Measurements from ENCODE around the gene UBR1. TPM values are rescaled to one million over a fixed set of nuclear protein-coding genes. Genes with fewer than 3 reads are reported as not detected.

The UBR1 gene
- total RNA-seq, 1 experiment from 2014 or later: 22.6 TPM

DNA sequence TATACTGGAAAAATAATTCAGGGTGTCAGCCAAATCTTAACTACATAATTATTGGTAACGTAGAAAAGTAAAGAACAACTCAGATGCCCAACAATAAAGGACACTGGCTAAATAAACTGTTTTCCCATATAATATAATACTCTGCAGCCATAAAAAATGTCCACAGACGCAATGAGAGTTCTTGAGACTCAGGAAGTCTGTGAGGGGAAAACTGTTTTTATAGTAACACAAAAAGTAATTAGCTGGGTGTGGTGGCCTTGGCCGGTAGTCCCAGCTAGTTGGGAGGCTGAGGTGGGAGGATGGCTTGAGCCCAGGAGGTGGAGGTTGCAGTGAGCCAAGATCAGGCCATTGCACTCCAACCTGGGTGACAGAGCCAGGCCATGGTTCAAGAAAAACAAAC, 5.5 kb upstream of the UBR1 start:
- TF ChIP-seq, protein P1, sequence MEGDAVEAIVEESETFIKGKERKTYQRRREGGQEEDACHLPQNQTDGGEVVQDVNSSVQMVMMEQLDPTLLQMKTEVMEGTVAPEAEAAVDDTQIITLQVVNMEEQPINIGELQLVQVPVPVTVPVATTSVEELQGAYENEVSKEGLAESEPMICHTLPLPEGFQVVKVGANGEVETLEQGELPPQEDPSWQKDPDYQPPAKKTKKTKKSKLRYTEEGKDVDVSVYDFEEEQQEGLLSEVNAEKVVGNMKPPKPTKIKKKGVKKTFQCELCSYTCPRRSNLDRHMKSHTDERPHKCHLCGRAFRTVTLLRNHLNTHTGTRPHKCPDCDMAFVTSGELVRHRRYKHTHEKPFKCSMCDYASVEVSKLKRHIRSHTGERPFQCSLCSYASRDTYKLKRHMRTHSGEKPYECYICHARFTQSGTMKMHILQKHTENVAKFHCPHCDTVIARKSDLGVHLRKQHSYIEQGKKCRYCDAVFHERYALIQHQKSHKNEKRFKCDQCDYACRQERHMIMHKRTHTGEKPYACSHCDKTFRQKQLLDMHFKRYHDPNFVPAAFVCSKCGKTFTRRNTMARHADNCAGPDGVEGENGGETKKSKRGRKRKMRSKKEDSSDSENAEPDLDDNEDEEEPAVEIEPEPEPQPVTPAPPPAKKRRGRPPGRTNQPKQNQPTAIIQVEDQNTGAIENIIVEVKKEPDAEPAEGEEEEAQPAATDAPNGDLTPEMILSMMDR (conservative IDR thresholded peaks at IDR 0.05; ENCODE audit: low read depth, low read length): no peak
- no peak for TF ChIP-seq EZH2phosphoT487 (IDR thresholded peaks at IDR 0.05; ENCODE audit: borderline replicate concordance, low read length)
- no peak for TF ChIP-seq EZH2 (IDR thresholded peaks at IDR 0.05; ENCODE audit: low read length, unreplicated experiment)
- Histone ChIP-seq H3K27me3 (ENCODE audit: low read length) (no peaks in the 10 kb centered on the region), H3K27ac (ENCODE audit: low read length) (no peak overlapping the region), H3K79me2 (ENCODE audit: low read length) (no peaks in the 10 kb centered on the region), H3F3A (ENCODE audit: low read length, unreplicated experiment) (no peaks in the 10 kb centered on the region), H3K4me1 (ENCODE audit: insufficient read depth, low read length) (no peaks in the 10 kb centered on the region), H2AFZ (ENCODE audit: low read length) (no peak overlapping the region), H3K9ac (ENCODE audit: low read length) (no peak overlapping the region), H3K4me2 (ENCODE audit: low read length) (no peak overlapping the region), H3K9me3 (ENCODE audit: low read length) (no peaks in the 10 kb centered on the region), H3K9me2 (replicated peaks; ENCODE audit: low read length) (no peaks in the 10 kb centered on the region), H3K4me3 (ENCODE audit: low read length) (no peak overlapping the region), H4K20me1 (ENCODE audit: low read length) (no peaks in the 10 kb centered on the region), H3K36me3 (ENCODE audit: low read depth, low read length) (no peaks in the 10 kb centered on the region)
- intact Hi-C loops (cut with micrococcal nuclease): no loop called here
- ATAC-seq (no peak), DNase-seq (no peak)
- BruUV-seq (replicated peaks): no TSS peak
- POLR2A ChIA-PET (ENCODE audit: unreplicated experiment): no interaction called here
- CTCF ChIA-PET: interaction anchor here (0.7 kb wide), 1 partner anchor 708 kb away, joined by 3 read pairs; no protein-coding TSS in a partner anchor

DNA sequence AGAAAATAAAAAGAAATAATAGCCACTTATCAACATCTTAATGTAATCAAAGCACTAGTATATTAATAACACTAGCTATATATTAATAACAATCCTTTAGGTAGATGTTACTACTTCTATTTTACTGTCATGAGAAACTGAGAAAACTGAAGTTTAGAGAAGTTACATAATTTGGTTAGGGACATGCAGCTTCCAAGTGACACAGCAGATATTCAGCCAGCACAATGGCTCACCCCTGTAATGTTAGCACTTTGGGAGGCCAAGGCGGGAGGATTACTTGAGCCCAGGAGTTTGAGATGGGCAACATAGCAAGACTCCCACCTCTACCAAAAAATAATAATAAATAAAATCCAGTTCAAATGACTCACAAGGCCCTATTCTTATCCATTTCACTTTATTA, 1.9 kb upstream of the UBR1 start:
- ATAC-seq (no peak), DNase-seq (no peak)
- H3F3A ChIP-seq (ENCODE audit: low read length, unreplicated experiment): no peaks in the 10 kb centered on the region

DNA sequence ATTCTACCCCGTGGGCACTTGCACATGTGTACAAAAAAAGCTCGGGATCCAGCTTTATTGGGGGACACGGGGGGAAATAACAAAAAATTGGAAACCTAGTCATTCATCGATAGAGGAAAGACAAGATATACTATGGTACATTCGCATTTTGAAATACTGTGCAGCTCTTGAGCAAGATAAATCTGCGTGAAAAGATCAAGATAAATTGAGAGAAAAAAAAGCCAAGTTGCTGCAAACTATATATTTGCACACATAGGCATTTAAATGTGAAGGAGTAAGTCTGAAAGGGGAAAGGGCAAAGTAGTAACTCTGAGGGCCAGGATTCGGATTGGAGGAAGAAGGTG, 620 bp upstream of the UBR1 start:
- no peaks in the 10 kb centered on the region for H4K20me1 ChIP-seq (ENCODE audit: low read length)
- H2AFZ ChIP-seq (ENCODE audit: low read length): peak overlapping the region; percentile 88
- H3K27ac ChIP-seq (ENCODE audit: low read length): peak overlapping the region; percentile 39
- ChIA-PET CTCF (no interaction called here), POLR2A (ENCODE audit: unreplicated experiment) (interaction anchor here (0.6 to 0.7 kb wide), 6 partner anchors 83 to 264 kb away, joined by 3 to 5 read pairs (median 3); no protein-coding TSS in a partner anchor)
- peak overlapping the region; percentile 76 for H3K4me3 ChIP-seq (ENCODE audit: low read length)
- intact Hi-C loops (cut with micrococcal nuclease): loop anchor here (1.0 to 10.0 kb wide), 2 partner anchors 27 to 78 kb away; partner anchors contain the start of genes CCNDBP1 and TMEM62
- no peaks in the 10 kb centered on the region for H3F3A ChIP-seq (ENCODE audit: low read length, unreplicated experiment)
- TF ChIP-seq, protein P1 (conservative IDR thresholded peaks at IDR 0.05; ENCODE audit: low read depth, low read length): no peak
- no peak for TF ChIP-seq EZH2phosphoT487 (IDR thresholded peaks at IDR 0.05; ENCODE audit: borderline replicate concordance, low read length)
- no peak for TF ChIP-seq EZH2 (IDR thresholded peaks at IDR 0.05; ENCODE audit: low read length, unreplicated experiment)
- peaks cover 40% of the 10 kb centered on the region for H3K79me2 ChIP-seq (ENCODE audit: low read length)
- peak overlapping the region; percentile 79 for H3K9ac ChIP-seq (ENCODE audit: low read length)
- H3K27me3 ChIP-seq (ENCODE audit: low read length): no peaks in the 10 kb centered on the region
- H3K4me2 ChIP-seq (ENCODE audit: low read length): peak overlapping the region; percentile 99
- H3K4me1 ChIP-seq (ENCODE audit: insufficient read depth, low read length): peaks cover 12% of the 10 kb centered on the region
- H3K9me3 ChIP-seq (ENCODE audit: low read length): no peaks in the 10 kb centered on the region
- H3K9me2 ChIP-seq (replicated peaks; ENCODE audit: low read length): no peaks in the 10 kb centered on the region
- no peak for DNase-seq
- BruUV-seq (replicated peaks): no TSS peak
- peaks cover 8% of the 10 kb centered on the region; the same call in 1 of the 2 replicates for H3K36me3 ChIP-seq (ENCODE audit: low read depth, low read length)
- ATAC-seq: no peak

More for the DNA sequence above, 1.9 kb upstream of the UBR1 start:
- no peaks in the 10 kb centered on the region for H3K9me2 ChIP-seq (replicated peaks; ENCODE audit: low read length)
- peaks cover 4% of the 10 kb centered on the region; the same call in 1 of the 2 replicates for H3K36me3 ChIP-seq (ENCODE audit: low read depth, low read length)
- peaks cover 12% of the 10 kb centered on the region for H3K4me1 ChIP-seq (ENCODE audit: insufficient read depth, low read length)
- H3K9ac ChIP-seq (ENCODE audit: low read length): no peak overlapping the region
- H4K20me1 ChIP-seq (ENCODE audit: low read length): no peaks in the 10 kb centered on the region
- ChIA-PET CTCF (no interaction called here), POLR2A (ENCODE audit: unreplicated experiment) (no interaction called here)
- no peak overlapping the region for H3K27ac ChIP-seq (ENCODE audit: low read length)
- TF ChIP-seq, protein P1 (conservative IDR thresholded peaks at IDR 0.05; ENCODE audit: low read depth, low read length): no peak
- TF ChIP-seq EZH2phosphoT487 (IDR thresholded peaks at IDR 0.05; ENCODE audit: borderline replicate concordance, low read length) (no peak), EZH2 (IDR thresholded peaks at IDR 0.05; ENCODE audit: low read length, unreplicated experiment) (no peak)
- H3K9me3 ChIP-seq (ENCODE audit: low read length): no peaks in the 10 kb centered on the region
- no TSS peak for BruUV-seq (replicated peaks)
- intact Hi-C loops (cut with micrococcal nuclease): loop anchor here (1.0 to 10.0 kb wide), 2 partner anchors 15 to 77 kb away; partner anchors contain the start of gene CCNDBP1
- H2AFZ ChIP-seq (ENCODE audit: low read length): no peak overlapping the region
- no peaks in the 10 kb centered on the region for H3K27me3 ChIP-seq (ENCODE audit: low read length)
- H3K4me3 ChIP-seq (ENCODE audit: low read length): no peak overlapping the region
- no peak overlapping the region for H3K4me2 ChIP-seq (ENCODE audit: low read length)
- peaks cover 31% of the 10 kb centered on the region for H3K79me2 ChIP-seq (ENCODE audit: low read length)
